ENCODE results near the gene SUFU.

DNA sequence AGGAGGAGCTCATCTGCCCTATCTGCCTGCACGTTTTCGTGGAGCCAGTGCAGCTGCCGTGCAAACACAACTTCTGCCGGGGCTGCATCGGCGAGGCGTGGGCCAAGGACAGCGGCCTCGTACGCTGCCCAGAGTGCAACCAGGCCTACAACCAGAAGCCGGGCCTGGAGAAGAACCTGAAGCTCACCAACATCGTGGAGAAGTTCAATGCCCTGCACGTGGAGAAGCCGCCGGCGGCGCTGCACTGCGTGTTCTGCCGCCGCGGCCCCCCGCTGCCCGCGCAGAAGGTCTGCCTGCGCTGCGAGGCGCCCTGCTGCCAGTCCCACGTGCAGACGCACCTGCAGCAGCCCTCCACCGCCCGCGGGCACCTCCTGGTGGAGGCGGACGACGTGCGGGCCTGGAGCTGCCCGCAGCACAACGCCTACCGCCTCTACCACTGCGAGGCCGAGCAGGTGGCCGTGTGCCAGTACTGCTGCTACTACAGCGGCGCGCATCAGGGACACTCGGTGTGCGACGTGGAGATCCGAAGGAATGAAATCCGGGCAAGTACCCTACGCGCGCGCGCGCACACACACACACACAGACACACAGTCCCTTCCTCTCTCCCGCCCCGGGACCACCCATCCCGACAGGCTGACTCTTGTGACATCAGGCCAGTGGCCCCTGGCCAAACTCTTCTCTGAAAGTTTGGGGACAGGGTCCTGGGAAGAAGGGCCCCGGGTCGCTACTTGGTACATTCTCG lies 141.0 kb downstream of the SUFU start:
- TF ChIP-seq ELF4 (IDR thresholded peaks at IDR 0.05) (no peak), SP1 (IDR thresholded peaks at IDR 0.05) (no peak), FOXK2 (IDR thresholded peaks at IDR 0.05) (no peak), FOXA1 (IDR thresholded peaks at IDR 0.05) (no peak), FOXM1 (IDR thresholded peaks at IDR 0.05; ENCODE audit: borderline replicate concordance) (no peak), CTBP1 (IDR thresholded peaks at IDR 0.05; ENCODE audit: borderline replicate concordance) (peak; percentile 91), HDGF (IDR thresholded peaks at IDR 0.05; ENCODE audit: borderline replicate concordance) (0 out of 2 replicates have a peak, but pooled peaks have one; percentile 26), BHLHE40 (IDR thresholded peaks at IDR 0.05; ENCODE audit: borderline replicate concordance) (no peak), LEF1 (IDR thresholded peaks at IDR 0.05; ENCODE audit: borderline replicate concordance) (no peak), ZNF384 (IDR thresholded peaks at IDR 0.05) (no peak), SUZ12 (IDR thresholded peaks at IDR 0.05) (no peak)
